ENCODE data around the gene MPHOSPH9.

MPHOSPH9 gene

DNA sequence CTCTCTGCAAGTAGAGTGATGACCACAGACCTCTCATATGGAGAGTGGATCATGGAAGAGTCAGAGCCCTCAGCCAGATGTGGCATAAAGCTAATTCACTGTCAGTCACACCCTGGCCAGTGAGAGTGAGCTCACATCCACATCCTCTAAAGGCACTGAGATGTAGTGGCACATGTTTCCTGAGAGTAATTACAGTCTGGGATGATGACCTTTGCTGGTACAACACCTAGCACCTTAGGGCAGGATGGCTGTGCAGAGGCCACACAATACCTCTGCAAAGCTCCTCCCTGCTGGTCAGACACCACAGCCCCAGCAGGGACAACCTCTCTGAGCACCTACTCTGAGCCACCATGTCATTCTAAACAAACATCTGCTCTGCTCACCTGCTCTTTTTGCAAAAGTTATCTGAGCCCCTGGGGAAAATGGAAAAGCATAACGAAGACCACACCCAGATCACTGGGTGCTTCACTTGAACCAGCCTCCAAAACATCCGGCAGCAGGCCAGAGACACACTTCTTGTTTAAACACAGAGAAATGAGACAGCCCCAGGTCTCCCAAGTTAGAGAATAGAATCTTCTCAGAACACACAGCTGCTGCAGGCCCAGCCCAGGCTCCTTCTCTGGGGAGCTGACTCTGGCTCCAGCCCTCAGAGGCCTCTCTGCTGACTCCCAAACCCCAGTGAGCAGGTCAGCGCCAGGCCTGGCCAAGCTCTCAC lies 112.3 kb downstream of the MPHOSPH9 start:
- DNase-seq, result no peak

DNA sequence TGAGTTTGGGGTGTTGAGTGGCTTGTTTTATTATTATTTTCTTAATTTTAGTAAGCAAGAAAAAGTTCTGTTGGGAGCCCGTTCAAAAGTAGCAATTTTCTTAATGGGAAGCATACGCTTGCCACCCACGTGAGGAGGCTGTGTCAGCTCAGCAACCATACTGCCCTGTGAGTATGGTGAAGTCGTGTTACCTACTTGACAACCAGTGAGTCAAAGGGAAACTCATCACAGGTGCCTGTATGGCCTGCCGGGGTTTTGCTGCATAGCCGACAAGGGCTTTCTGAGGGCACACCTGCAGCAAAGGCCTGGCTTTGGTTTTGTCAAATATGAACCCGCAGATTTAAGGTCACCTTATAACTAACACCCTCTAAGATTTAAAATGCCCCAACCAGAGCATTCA lies 113.1 kb downstream of the MPHOSPH9 start:
- DNase-seq, result no peak

DNA sequence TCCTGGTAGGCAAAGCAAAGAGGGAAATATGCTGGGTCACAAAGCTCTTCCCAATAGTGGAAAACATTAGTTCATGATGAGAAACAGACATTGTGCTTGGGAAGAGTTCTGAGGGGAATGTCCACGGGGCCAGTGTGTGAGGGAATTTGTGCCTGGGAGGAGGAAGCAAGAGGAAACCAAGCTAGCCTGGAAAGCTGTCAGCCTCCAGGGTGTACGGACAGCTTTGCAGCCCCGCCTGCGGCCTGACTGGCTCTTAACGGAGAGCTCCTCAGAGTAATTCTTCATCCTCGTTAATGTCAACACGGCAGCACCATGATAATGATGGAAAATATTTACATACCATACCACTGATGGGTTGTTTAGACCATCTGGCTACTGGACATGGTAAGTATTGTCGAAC lies 114.4 kb downstream of the MPHOSPH9 start:
- no peak for DNase-seq

GRCh38 chr12:123115409-123116121 lies 117.4 kb downstream of the MPHOSPH9 start:
- no peak for DNase-seq

GRCh38 chr12:123114304-123115083 lies 118.4 kb downstream of the MPHOSPH9 start:
- no peak for DNase-seq

DNA sequence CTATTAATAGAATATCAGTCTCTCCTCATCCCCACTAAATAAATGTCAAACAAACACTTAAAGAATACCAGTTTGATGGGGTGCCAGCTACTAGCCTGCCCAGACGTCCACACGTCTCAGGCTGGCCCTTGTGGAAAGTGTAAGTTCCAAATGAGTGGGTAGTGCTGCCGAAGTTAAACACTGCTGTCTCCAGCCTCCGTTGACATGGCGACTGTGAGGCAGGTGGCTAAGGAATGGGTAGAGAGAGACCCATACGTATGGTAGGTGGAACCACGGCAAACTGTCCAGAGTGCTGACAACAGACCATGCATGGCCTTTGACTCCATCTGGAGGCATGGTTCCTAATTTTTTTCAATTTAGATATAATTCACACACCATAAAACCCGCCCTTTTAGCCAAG lies 119.9 kb downstream of the MPHOSPH9 start:
- DNase-seq, result no peak

DNA sequence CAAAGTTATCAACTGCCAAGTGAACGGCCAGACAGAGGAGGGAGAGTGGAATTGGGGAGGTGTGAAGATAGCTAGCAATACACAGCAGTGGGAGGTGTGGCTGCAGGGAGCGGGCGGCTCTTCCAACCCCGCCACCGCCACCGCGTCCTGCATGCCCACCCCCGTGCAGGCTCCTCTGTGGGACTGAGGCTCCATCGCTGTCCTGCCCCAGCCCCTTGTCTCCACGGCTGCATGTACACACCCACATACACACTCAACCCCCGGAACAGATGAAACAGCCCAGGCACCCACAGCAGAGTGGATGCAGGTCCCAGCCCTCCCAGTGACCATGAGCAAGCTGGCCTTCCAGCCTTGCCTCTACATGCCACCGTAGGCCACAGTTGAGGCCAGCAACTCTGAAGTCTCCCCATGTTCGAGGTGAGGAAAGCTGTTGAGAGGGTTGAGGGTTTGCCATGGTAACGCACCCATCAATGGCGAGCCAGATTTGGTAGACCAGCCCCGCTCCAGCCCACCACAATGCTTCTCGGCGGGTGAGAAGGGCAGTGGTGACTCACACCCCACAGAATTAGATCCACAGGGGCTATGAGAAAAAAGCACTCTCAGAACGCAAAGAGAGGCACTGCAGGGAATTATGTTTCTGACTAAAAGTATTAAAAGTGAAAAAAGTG lies 121.3 kb downstream of the MPHOSPH9 start:
- DNase-seq, result no peak

DNA sequence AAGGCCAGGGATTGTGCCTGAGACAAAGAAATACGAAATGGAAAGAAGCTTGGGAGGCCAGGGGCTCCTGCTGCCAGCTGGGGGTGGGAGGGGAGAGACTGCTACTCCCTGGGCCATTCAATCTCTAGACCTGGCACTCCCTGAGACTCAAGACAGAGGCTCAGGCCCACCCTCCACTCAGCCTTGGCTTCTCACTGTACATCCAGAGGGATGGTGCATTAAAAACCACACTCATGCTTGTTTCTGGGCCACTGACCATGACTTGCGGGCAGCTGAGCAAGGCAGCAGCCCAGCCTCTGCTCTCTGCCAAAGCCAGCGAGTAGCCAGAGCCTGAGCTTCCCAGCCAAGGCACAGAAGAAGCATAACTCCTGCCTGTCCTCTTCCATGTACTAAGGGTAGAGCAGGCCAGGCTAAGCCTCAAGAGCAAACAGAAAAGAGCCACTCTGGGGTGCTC lies 123.6 kb downstream of the MPHOSPH9 start:
- no peak for DNase-seq

- DNase-seq, result no peak
These were observed 124.3 kb downstream of the MPHOSPH9 start for GRCh38 chr12:123108682-123109066.

DNA sequence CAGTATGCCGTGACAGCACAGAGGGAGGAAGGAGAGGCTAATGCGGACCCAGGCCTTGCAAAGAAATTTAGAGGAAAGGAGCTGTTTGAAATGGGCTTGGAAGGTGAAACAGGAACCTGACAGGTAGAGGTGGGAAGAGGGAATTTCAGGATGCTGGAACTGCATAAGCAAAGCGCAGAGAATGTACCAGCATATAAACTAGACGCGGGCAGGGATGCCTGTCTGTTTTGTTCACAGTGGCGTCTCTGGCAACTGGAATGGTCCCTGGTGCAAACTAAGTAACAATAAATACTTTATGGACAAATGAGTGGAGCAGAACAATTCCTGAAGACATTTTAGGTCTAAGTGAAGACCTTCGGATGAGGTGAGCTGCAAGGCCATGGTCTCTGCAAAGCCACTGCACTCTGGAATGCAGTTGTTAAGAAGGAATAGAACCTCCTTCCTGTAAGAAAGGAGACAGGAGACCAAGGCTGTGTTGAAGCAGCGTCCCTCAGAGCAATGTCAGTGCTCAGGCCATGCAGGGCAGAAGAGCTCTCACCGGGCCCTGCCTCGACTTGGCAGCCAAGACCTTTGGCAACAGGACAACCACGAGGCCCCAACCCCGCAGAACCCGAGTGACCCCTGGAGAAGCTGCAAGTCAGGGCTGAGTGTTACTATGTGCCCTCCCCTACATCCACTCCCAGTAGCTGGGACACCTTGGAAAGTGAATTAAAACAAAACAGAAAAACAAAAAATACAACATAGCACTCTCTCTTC lies 124.8 kb downstream of the MPHOSPH9 start:
- no peak for DNase-seq

DNA sequence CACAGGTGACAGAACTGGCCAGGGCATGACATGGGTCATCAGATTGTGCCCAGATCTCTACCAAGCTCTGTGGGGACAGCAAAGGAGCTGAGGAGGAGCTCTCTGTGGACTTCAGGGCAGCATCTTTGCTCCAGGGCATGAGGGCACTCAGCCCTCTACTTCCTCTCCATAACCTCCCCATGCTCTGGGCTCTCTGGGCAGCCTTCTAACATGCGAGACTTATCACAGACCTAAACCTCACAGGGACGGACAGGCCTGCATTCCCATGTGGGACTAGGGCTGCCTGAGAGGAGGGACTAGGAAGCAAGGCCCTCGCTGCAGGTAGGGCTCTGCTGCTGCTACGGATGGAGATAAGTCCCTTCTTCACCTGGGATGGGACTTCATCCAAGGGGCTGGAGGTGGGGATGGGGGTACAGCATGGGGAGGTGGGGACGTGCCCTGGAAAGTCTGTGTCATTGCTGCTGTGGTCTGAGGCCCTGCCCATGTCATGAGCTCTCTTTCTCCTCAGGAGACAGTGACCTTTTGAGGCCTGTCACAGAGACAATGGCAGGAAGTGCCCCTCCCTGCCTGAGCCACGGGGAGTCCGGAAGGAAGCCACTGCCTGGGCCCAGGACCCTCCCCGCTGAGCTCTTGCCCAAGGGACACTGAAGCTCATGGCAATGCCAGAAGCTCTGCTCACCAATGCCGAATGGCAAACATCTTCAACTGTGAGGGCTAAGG lies 126.1 kb downstream of the MPHOSPH9 start:
- no peak for DNase-seq

DNA sequence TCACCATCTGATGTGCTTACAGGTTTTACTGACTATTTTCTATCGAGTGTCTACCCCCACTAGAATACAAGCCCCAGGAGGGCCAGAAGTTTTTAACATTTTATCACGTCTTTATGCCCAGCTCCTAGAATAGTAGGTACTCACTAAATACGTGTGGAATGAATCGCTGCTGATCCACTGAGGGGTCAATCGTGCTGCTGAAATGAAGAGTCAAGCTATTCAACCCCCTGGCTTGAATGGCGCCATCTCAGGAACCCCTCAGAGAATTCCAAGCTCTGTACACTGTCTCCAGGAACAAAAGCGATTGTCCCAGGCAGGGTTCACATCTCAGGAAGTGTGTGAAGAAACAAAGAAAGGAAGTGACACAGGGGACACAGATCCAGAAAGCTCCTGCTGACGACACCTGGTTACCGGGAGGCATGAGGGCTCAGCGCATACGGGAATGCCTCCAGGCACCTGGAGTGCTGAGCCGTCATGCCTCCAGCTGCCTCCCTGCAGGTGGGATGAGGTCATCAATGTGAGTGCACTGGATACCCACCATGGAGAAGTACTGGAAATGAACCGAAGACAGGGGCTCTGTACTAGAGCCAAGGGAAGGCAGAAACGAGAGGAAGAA lies 127.6 kb downstream of the MPHOSPH9 start:
- DNase-seq, result no peak

DNA sequence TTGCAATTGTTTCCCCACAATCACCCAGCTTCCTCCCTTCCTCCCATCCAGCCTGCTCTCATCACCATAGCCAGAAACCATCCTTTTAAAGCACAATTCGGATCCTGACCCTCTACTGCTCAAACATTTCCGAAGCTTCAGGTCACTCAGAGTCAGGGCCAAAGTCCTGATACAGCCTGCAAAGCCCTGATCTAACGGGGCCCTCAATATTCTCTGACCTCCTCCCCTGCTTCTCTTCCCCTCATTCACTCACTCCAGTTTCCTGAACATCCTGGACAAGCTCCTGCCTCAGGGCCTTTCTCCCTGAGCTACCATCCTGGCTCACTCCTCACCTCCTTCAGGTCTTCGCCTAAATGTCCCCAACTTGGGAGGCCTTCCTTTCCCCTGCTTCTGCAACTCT lies 128.1 kb downstream of the MPHOSPH9 start:
- no peak for DNase-seq

All from NCI-H1930 (cell line).